HepG2 (cell line): Measurements from ENCODE around the gene SLC35A3. TPM values are rescaled to one million over a fixed set of nuclear protein-coding genes. Genes with fewer than 3 reads are reported as not detected.

Experiments
- GATAD1 ChIP-seq: IDR thresholded peaks from 2 replicates; pipeline ENCODE4 v1.6.1; 2016; ENCODE audit warnings: missing genetic modification reagents, missing compliant biosample characterization
- HNF4G ChIP-seq, 2 experiments: sonication (generic) in 1 of 2; formaldehyde crosslinking in 1 of 2; IDR thresholded peaks; 2 replicates each; pipeline versions ENCODE4 v1.4.0 to v1.6.1; 2011 to 2020; ENCODE audit warnings: borderline replicate concordance in 2 of 2, low read depth in 2 of 2, mild to moderate bottlenecking in 2 of 2, low read length in 1 of 2, missing genetic modification reagents in 1 of 2, moderate library complexity in 1 of 2
- JARID2 ChIP-seq: sonication (generic); formaldehyde crosslinking; IDR thresholded peaks from 2 replicates; pipeline ENCODE4 v1.8.1; 2023; ENCODE audit warnings: missing genetic modification reagents, inconsistent platforms; ENCODE audit not compliant: insufficient replicate concordance
- POLR2AphosphoS5 ChIP-seq: IDR thresholded peaks from 2 replicates; pipeline ENCODE4 v1.6.1; 2012; ENCODE audit warnings: low read depth, low read length
- TRIM24 ChIP-seq: sonication (generic); formaldehyde crosslinking; IDR thresholded peaks from 2 replicates; pipeline ENCODE4 v1.8.0; 2022; ENCODE audit warnings: mild to moderate bottlenecking, missing genetic modification reagents
- ZMYM2 ChIP-seq: sonication (generic); formaldehyde crosslinking; IDR thresholded peaks from 2 replicates; pipeline ENCODE4 v1.8.0; 2022; ENCODE audit warnings: mild to moderate bottlenecking, missing genetic modification reagents
- ZNF138 ChIP-seq: sonication (generic); formaldehyde crosslinking; IDR thresholded peaks from 2 replicates; pipeline ENCODE4 v1.5.0; 2020; ENCODE audit warnings: mild to moderate bottlenecking, low read depth, missing genetic modification reagents
- ZNF331 ChIP-seq: sonication (generic); formaldehyde crosslinking; IDR thresholded peaks from 2 replicates; pipeline ENCODE4 v1.4.0; 2020; ENCODE audit warnings: missing genetic modification reagents
- ZNF674 ChIP-seq: sonication (generic); formaldehyde crosslinking; IDR thresholded peaks from 2 replicates; pipeline ENCODE4 v1.5.0; 2020; ENCODE audit warnings: low read depth, mild to moderate bottlenecking, missing genetic modification reagents
- ZNF816 ChIP-seq: sonication (generic); formaldehyde crosslinking; IDR thresholded peaks from 2 replicates; pipeline ENCODE4 v1.8.0; 2022; ENCODE audit warnings: missing genetic modification reagents, mild to moderate bottlenecking, borderline replicate concordance
- ZNF839 ChIP-seq: sonication (generic); formaldehyde crosslinking; IDR thresholded peaks from 2 replicates; pipeline ENCODE4 v1.4.0; 2020; ENCODE audit warnings: missing genetic modification reagents, mild to moderate bottlenecking, borderline replicate concordance
- ZSCAN29 ChIP-seq: sonication (generic); formaldehyde crosslinking; conservative IDR thresholded peaks from 2 replicates; pipeline ENCODE4 v1.4.0; 2020; ENCODE audit warnings: mild to moderate bottlenecking, missing genetic modification reagents
- ZSCAN9 ChIP-seq: IDR thresholded peaks from 2 replicates; pipeline ENCODE4 v1.6.1; 2016; ENCODE audit warnings: borderline replicate concordance
- ZZZ3 ChIP-seq: sonication (generic); formaldehyde crosslinking; IDR thresholded peaks from 2 replicates; pipeline ENCODE4 v1.4.0; 2020; ENCODE audit warnings: missing genetic modification reagents, mild to moderate bottlenecking, borderline replicate concordance
- polyA plus RNA-seq, 8 experiments: library from polyadenylated mRNA; depleted of rRNA in 3 of 8; stranded (reverse) in 7 of 8; unstranded in 1 of 8; fragments of >200 nt; fragmentation: Illumina TruSeq in 4 of 8; extraction: Trizol in 4 of 8; gene quantifications; 2 replicates each; pipeline versions ENCODE4 v1.2.1 to v1.2.3, GENCODE V29; 2011 to 2016; ENCODE audit warnings: low read depth in 4 of 8, missing spikeins in 1 of 8, mixed read lengths in 1 of 8; ENCODE audit not compliant: insufficient read depth in 1 of 8
- total RNA-seq, 5 experiments: library from RNA; depleted of rRNA; stranded (reverse); fragments of >200 nt; fragmentation: Illumina TruSeq; extraction: Trizol; gene quantifications; 2 replicates each; pipeline ENCODE4 v1.2.3, GENCODE V29; 2016; ENCODE audit warnings: low read depth in 1 of 5
- TF ChIP-seq, protein P1 (sequence below): IDR thresholded peaks from 2 replicates; pipeline ENCODE4 v1.6.1; 2016; ENCODE audit warnings: missing genetic modification reagents, missing compliant biosample characterization
- TF ChIP-seq, protein P2 (sequence below): IDR thresholded peaks from 2 replicates; pipeline ENCODE4 v1.6.1; 2016; ENCODE audit warnings: mild to moderate bottlenecking, missing biosample characterization, missing genetic modification reagents
- TF ChIP-seq, protein P3 (sequence below): IDR thresholded peaks from 2 replicates; pipeline ENCODE4 v1.6.1; 2012; ENCODE audit warnings: inconsistent platforms
- TF ChIP-seq, protein P4 (sequence below): sonication (generic); formaldehyde crosslinking; IDR thresholded peaks from 2 replicates; pipeline ENCODE4 v1.5.0; 2020; ENCODE audit warnings: missing genetic modification reagents
- TF ChIP-seq, protein P5 (sequence below): sonication (generic); formaldehyde crosslinking; IDR thresholded peaks from 2 replicates; pipeline ENCODE4 v1.4.0; 2020; ENCODE audit warnings: missing genetic modification reagents
- TF ChIP-seq, protein P6 (sequence below): IDR thresholded peaks from 2 replicates; pipeline ENCODE4 v1.6.1; 2016; ENCODE audit warnings: low read depth, borderline replicate concordance
- TF ChIP-seq, protein P7 (sequence below): sonication (generic); formaldehyde crosslinking; IDR thresholded peaks from 2 replicates; pipeline ENCODE4 v1.4.0; 2020; ENCODE audit warnings: mild to moderate bottlenecking, missing genetic modification reagents

Gene SLC35A3
- total and polyA plus RNA-seq, 2 of the 13 experiments (the other 11 are each of a cell fraction or from before 2014, with no cell fraction given) = 11.2 to 24.9 TPM

DNA sequence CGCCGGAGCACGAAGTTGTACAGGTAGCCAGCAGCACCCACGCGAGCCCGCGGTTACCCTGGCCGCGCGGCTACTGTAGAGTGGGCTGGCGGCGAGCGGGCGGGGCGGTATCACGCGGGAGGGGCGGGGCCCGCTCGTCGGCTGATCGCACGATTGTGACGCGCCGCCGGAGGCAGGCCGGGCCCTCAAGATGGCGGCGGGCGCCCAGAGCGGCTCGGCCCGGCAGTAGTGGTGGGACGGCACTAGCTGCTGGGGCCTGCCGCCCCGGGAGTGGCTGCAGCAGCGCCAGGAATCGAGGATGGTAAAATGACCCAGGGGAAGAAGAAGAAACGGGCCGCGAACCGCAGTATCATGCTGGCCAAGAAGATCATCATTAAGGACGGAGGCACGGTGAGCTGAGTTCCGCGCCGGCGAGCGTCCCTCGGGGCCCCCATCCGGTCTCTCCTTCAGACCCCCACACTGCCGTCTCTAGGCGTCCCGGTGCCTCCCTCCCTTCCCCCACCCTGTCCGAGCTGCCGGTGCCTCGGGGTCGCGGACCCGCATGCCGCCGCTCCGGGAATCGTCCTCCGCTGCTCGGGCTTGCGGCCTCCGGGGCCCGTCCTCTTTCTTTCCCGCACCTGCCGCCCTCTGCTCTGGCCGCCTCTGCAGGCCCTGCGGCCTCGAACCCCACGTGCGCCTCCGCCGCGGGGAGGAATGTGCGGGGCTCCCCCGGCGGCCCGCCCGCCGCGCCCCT is 68.3 kb downstream of the SLC35A3 start (continued):
- TF ChIP-seq ZZZ3 (CRISPR knock-in tag) (no peak), ZSCAN29 (CRISPR knock-in tag) (no peak), ZSCAN9 (peak; percentile 91), ZNF674 (CRISPR knock-in tag) (no peak; the same call in 1 of the 2 replicates), HNF4G (IDR thresholded peaks at IDR 0.05; ENCODE audit: borderline replicate concordance, low read depth, low read length) (no peak), HNF4G (CRISPR knock-in tag; IDR thresholded peaks at IDR 0.05; ENCODE audit: borderline replicate concordance, low read depth) (no peak), POLR2AphosphoS5 (peak; percentile 95), ZNF138 (CRISPR knock-in tag) (0 out of 2 replicates have a peak, but pooled peaks have one; percentile 76), ZNF839 (CRISPR knock-in tag) (peak; percentile 72; the same call in 1 of the 2 replicates), JARID2 (CRISPR knock-in tag) (no peak), TRIM24 (CRISPR knock-in tag) (no peak), ZMYM2 (no peak), ZNF816 (CRISPR knock-in tag) (peak; percentile 20; the same call in 1 of the 2 replicates), GATAD1 (CRISPR knock-in tag) (peak; percentile 53; the same call in 1 of the 2 replicates), ZNF331 (CRISPR knock-in tag) (peak; percentile 72)
- TF ChIP-seq, protein P1, sequence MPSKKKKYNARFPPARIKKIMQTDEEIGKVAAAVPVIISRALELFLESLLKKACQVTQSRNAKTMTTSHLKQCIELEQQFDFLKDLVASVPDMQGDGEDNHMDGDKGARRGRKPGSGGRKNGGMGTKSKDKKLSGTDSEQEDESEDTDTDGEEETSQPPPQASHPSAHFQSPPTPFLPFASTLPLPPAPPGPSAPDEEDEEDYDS (CRISPR knock-in tag) = peak; percentile 89
- TF ChIP-seq, protein P2, sequence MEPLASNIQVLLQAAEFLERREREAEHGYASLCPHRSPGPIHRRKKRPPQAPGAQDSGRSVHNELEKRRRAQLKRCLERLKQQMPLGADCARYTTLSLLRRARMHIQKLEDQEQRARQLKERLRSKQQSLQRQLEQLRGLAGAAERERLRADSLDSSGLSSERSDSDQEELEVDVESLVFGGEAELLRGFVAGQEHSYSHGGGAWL (CRISPR knock-in tag) = peak; percentile 88
- TF ChIP-seq, protein P3, sequence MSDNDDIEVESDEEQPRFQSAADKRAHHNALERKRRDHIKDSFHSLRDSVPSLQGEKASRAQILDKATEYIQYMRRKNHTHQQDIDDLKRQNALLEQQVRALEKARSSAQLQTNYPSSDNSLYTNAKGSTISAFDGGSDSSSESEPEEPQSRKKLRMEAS = peak; percentile 71; the same call in 1 of the 2 replicates
- TF ChIP-seq, protein P4, sequence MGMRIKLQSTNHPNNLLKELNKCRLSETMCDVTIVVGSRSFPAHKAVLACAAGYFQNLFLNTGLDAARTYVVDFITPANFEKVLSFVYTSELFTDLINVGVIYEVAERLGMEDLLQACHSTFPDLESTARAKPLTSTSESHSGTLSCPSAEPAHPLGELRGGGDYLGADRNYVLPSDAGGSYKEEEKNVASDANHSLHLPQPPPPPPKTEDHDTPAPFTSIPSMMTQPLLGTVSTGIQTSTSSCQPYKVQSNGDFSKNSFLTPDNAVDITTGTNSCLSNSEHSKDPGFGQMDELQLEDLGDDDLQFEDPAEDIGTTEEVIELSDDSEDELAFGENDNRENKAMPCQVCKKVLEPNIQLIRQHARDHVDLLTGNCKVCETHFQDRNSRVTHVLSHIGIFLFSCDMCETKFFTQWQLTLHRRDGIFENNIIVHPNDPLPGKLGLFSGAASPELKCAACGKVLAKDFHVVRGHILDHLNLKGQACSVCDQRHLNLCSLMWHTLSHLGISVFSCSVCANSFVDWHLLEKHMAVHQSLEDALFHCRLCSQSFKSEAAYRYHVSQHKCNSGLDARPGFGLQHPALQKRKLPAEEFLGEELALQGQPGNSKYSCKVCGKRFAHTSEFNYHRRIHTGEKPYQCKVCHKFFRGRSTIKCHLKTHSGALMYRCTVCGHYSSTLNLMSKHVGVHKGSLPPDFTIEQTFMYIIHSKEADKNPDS (CRISPR knock-in tag) = no peak
- TF ChIP-seq, protein P5, sequence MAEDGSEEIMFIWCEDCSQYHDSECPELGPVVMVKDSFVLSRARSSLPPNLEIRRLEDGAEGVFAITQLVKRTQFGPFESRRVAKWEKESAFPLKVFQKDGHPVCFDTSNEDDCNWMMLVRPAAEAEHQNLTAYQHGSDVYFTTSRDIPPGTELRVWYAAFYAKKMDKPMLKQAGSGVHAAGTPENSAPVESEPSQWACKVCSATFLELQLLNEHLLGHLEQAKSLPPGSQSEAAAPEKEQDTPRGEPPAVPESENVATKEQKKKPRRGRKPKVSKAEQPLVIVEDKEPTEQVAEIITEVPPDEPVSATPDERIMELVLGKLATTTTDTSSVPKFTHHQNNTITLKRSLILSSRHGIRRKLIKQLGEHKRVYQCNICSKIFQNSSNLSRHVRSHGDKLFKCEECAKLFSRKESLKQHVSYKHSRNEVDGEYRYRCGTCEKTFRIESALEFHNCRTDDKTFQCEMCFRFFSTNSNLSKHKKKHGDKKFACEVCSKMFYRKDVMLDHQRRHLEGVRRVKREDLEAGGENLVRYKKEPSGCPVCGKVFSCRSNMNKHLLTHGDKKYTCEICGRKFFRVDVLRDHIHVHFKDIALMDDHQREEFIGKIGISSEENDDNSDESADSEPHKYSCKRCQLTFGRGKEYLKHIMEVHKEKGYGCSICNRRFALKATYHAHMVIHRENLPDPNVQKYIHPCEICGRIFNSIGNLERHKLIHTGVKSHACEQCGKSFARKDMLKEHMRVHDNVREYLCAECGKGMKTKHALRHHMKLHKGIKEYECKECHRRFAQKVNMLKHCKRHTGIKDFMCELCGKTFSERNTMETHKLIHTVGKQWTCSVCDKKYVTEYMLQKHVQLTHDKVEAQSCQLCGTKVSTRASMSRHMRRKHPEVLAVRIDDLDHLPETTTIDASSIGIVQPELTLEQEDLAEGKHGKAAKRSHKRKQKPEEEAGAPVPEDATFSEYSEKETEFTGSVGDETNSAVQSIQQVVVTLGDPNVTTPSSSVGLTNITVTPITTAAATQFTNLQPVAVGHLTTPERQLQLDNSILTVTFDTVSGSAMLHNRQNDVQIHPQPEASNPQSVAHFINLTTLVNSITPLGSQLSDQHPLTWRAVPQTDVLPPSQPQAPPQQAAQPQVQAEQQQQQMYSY = peak; percentile 32; the same call in 1 of the 2 replicates
- TF ChIP-seq, protein P6, sequence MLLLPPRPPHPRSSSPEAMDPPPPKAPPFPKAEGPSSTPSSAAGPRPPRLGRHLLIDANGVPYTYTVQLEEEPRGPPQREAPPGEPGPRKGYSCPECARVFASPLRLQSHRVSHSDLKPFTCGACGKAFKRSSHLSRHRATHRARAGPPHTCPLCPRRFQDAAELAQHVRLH = 0 out of 2 replicates have a peak, but pooled peaks have one; percentile 34
- TF ChIP-seq, protein P7, sequence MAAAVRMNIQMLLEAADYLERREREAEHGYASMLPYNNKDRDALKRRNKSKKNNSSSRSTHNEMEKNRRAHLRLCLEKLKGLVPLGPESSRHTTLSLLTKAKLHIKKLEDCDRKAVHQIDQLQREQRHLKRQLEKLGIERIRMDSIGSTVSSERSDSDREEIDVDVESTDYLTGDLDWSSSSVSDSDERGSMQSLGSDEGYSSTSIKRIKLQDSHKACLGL (CRISPR knock-in tag) = no peak; the same call in 1 of the 2 replicates
